GM19043 (cell line): ENCODE measurements around the gene AGPAT1.
"Not testable (repeated sequence)": the region's sequence is repeated elsewhere in the genome, so short reads cannot be mapped to it uniquely, and the experiment has no call there.

Experiments used
- ATAC-seq: cut with Tn5 transposase; IDR thresholded peaks from one replicate; pipeline ENCODE4 v1.9.1; 2021; ENCODE audit warnings: low read depth; ENCODE audit not compliant: unreplicated experiment

AGPAT1 gene, protein sequence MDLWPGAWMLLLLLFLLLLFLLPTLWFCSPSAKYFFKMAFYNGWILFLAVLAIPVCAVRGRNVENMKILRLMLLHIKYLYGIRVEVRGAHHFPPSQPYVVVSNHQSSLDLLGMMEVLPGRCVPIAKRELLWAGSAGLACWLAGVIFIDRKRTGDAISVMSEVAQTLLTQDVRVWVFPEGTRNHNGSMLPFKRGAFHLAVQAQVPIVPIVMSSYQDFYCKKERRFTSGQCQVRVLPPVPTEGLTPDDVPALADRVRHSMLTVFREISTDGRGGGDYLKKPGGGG

DNA sequence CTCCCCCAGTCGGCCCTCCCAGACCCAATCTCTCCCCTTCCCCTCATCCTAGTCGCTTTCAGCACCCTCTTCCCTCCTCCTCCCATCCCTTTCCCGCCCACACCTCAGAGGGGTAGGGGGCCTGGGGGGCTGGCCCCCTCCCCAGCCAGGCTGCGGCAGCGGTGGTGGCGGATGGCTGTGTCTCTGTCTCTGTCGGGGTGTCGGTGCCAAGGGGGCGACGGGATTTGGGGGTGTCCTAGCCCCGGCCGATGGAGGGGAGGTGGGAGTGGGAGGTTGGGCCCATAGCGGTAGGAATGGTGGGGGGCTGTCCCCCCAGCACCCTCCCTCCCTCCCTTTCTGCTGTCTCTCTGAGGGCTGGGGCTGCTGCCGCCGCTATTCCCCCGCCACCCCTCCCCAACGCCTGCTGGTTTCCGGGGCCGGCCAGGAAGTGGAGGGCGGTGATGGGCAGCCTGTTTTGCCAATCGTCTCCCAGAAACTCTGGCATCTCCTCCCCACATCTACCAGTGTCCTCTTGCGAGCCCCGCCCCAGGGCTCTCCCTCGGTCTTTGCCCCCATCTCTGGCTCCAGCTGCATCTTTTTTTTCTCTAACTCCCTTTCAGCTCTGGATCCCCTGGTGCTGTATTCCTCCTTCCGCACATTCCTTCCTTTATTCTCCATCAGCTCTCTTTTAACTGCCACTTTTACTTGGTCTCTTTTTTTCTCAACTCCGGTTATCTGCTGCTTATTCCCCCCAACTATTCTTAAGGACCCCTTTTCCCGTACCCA, at the start of gene AGPAT1:
Gene AGPAT1, minus strand, starts transcription at position 374 of the 765 bp plus-strand sequence. CDS start 4,588 bp downstream, outside the sequence.
- ATAC-seq, result peak; percentile 31

DNA sequence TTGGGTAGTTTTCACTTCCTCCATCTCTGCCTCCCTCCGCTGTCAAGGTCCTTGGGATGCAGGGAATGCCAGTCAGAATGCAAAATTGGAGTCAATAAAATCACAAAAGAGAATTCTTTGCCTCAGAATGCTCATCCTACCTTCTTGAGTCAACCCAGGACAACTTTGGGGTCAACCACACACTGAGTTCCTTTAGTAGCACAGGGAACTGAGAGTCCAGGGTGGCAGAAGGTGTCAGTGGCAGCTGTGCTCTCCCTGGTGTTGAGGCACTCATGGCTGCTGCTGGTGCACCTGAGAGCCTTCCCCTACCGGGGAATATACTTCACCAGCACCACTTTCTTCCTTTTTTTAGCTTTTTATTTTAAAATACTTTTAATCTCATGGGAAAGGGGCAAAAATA, 48.8 kb upstream of the AGPAT1 start:
- ATAC-seq, result no peak

DNA sequence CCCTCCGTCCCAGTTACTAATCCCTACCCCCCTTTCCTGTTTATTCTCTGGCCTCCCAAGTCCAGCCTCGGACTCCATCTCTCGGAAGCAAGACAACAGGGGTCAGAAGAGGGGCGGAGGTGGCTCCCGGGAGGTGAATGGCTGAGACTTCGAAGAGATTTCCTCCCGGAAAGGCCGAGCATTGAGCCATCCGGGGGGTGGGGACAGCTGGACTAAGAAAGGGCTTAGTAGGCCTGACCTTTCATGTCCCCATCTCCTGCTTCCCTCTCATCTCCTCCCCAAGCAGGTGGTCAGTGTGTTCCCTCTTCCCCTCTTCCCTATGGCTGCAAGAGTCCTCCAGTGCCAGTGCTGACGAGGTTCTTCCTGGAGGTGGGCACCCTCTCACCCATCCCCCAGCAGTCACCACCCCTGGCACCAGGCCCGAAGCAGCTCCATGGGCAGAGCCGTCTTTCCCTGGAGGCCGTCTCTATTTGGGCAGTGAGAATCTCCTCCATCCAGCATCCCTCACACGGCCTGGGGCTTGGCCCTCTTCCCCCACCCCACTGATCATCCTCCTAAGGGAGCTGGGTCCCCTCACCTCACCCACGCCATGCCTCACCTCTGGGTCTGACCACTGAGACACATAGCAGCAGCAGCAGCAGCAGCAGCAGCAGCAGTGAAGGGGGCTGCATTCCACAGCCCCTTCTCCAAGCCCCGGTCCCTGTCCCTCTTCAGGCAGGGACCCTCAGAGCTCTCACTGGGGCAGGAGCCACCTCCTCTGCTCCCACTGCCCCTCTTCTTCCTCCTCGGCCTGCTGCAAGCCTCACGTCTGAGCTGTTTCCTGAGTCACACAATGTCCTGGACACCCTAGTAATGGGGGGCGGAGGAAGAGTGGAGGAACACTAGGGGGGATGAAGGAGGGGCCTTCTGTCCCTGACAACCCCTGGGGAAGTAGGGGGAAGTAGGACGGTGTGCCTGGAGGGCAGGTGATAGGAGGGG, 47.7 kb upstream of the AGPAT1 start, which contains the start of gene NOTCH4:
Gene NOTCH4, minus strand, starts transcription at position 810 of the 978 bp plus-strand sequence. Its CDS starts 139 bp downstream, at position 671.
- ATAC-seq, result no peak

DNA sequence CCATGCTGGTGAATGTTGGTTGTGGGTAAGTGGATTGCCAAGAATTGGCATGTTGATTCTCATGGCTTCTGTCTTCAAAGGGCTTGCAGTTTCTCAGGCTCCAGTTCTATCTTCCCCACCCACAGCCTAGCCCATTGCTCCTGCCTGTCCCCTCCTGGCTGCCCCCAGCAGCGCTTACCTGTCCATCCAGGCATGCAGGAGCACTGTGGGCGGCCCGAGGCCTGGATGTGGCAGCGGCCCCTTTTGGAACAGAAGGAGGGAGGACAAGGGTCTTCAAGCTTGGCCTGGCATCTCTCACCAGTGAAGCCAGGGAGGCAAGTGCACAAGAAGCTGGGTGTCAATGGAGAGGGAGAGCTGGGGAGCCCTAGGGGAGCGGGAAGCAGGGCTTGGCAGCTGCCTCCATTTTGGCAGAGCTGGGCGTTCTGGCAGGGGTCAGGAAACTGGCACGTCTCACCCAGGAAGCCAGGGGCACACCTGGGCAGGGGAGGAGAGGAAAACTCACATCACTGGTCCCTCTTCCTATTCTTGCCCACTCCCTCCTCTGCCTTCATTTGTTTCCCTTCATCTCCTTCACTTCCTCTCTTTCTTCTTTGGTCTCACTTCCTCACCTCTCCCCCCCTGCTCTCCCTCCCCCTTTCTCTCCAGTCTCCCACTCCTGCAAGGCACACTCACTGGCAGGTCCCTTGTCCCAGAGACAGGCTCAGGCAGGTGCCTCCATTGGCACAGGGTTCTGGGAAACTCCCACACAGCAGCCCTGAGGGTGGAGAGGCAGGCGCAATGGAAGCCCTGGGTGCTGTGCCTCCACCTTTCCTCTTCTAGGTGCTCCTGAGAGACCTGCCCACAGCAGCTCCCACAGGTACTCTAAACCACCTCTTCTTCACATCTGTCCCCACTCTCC, 46.7 kb upstream of the AGPAT1 start:
- no peak for ATAC-seq

DNA sequence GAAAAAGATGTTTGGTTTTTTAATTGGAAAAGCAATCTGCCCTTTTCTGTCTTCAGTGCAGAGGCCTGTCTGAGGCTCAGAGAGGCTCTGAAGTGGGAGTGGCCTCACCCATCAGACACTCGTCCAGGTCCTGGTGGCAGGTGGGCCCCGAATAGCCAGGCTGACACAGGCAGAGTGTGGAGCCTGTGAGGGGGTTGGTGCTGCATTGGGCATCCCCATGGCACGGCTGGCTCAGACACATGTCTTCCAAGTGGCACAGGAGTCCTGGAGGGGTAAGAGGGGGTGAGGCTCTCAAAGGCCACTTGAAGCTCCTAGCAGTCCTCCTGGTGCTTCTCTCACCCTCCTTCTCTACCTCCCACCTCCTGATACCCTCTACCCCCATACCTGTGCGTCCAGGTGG, 44.1 kb upstream of the AGPAT1 start:
- no peak for ATAC-seq

DNA sequence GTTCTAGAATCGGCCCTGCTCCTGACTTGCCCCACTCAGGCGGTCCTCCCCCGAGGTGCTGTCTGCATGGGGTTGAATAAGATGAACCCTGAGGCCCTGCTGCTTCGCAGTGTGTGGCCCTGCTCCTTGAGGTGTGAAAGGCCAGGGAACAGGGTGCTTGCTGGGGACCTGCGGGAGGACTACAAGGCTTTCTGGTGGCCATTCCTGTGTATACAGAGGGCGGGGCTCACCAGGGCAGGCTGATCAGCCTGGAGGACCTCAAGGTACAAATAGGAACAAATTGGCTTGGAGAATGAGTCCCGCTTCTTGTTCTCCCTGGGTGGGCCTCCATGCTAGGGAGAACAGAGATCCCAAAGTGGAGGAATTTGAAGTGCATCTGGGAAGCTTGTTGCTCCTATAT, 42.3 kb upstream of the AGPAT1 start:
- ATAC-seq, result no peak

DNA sequence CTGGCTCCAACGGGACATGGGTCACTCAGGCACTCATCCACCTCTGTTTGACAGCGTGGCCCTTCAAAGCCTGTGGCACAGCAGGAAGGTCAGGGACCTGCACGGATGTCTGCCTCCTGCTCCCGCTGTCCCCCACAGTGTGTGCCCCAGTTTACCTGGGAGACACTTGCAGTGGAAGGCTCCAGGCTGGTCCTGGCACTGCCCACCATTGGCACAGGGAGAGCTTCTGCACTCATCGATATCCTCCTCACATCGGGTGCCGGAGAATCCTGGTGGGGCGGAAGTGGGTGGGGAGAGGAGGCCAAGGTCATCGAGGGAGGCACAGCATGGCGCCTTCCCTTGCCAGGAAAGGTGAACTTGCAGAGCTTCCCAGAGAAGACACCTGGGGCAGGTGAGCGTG, 41.1 kb upstream of the AGPAT1 start:
- ATAC-seq, result no peak

DNA sequence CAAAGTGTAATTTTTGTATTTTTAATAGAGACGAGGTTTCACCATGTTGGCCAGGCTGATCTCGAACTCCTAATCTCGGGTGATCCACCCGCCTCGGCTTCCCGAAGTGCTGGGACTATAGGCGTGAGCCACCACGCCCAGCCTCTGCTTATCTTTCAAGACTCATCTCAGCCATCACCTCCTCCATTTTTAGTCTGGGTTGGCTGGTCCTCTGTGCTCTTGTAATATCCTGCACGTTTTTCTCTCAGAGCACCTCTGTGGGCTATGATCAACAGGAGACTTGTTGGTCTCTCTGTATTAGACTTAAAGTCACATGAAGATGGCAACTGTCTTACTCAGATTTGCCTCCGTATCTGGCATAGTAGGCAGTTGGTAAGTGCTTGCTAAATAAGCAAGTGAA, 40.4 kb upstream of the AGPAT1 start:
- ATAC-seq, result no peak

DNA sequence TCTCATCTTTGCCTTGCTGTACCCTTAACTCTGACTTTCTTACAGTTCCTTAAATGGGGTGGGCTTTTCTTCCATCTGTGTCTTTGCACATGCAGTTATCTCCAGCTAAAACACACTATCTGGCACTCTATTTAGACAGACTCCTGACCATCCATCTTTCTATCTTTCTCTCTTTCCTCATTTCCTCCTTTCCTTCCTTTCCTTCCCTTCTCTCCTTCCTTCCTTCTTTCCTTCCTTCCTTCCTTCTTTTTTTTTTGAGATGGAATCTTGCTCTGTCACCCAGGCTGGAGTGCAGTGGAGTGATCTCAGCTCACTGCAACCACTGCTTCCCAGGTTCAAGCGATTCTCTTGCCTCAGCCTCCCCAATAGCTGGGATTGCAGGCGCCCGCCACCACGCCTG, 39.7 kb upstream of the AGPAT1 start:
- no peak for ATAC-seq

DNA sequence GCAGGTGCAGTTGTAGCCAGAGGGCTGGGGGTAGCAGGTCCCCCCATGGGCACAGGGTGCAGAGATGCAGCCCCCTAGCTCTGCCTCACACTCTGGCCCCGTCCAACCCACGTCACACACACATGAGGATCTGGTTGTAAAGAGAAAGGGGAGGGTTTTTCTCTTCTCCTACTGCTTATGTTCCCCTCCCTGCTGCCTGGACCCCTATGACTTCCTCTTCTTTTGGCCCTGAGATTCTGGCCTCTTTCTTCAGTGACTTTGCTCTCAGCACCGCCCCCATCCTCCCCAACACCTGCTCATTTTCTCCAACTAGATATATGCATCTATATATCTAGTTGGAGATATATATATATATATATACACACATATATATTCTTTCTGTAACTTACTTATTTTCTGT, 38.2 kb upstream of the AGPAT1 start:
- ATAC-seq, result no peak

DNA sequence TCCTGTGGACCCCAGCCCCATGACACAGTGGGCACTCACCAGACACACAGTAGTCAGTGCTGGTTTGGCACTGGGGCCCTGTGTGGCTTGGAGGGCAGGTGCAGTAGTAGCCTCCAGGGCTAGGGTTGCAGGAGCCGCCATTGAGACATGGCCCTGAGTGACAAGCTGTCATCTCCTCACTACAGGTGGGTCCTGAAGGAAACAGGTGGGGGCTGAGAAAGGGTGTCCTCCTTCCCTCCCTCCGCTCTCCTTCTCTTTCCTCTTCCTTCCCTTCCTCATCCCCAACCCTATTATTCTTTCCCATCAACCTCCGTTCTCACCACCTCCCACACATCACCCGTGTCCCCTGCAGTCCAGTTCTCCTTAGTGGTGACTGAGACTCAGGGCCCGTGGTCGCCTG, 37.8 kb upstream of the AGPAT1 start:
- ATAC-seq, result no peak

DNA sequence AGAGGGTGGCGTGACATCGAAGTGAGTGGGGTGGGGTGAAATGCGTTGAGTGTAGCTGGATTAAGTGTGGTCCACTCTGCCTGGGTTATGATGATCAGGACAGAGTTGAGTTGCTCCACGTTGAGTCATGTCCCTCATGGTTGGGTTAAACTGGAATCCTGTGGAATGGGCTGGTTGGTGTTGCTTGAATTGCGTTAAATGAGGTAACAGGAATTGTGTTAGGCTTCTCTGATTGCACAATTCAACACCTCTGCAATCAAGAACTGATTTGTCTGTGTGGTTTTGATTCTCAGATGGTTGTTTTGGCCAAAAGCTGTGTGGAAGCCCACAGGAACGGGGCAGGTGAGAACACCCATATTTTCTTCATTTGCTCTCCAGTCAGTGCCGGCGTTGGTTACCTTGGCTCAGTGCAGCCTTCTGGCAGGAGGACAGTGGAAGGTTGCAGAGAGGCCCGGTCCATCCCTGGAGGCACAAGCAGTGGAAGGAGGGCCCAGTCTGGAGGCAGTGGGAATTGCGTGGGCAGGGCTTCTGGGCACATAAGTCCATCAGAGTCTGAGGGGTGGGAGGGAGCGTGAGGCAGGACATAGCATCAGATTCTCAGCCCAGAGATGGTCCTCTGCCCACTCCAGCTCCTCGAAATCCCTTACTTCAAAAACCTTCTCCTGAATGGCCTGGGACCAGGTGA, 36.3 kb upstream of the AGPAT1 start:
- ATAC-seq, result no peak

DNA sequence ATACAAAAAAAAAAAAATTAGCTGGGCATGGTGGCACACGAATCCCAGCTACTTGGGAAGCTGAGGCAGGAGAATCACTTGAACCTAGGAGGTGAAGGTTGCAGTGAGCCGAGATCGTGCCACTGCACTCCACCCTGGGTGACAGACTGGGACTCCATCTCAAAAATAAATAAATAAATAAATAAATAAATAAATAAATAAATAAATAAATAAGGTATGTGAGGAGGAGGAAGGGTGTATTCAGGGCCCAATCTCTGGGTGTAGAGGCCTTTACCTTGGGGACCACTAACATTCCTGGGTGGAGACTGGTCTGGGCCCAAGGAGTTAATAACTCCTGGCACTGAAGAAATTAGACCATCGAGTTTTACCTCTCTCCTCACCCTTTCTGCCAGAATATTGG, 35.5 kb upstream of the AGPAT1 start:
- ATAC-seq, result not testable (repeated sequence)

DNA sequence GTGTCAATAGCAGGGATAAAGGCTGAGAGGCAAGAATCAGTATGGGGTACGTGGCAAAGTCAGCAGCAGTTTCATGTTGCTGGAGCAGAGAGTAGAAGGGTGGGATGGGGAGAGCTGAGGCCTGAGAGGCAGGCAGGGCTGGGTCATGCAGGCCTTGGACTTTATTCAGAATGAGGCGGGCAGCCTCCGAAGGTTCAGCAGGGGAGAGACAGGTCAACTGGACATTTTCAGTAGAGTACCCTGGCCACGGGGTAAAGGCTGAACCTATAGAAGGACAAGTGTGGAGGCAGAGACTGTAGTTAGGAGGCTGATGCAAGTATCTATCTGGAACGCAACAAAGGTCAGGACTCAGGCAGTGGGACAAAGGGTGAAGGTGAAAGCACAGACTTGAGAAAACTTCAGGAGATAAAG, 34.3 kb upstream of the AGPAT1 start:
- no peak for ATAC-seq

DNA sequence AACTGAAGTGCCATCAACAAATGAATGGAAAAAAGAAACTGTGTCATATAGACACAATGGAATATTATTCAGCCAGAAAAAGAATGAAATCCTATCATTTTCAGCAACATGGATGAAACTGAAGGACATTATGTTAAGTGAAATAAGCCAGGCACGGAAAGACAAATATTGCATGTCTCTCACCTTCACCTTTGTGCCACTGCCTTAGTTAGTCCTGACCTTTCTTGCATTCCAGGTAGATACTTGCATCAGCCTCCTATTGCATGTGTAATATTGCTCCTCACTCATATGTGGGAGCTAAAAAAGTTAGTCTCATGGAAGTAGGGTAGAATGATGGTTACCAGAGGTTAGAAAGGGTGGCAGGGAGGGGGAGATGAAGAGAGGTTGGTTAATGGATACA, 33.1 kb upstream of the AGPAT1 start:
- no peak for ATAC-seq

DNA sequence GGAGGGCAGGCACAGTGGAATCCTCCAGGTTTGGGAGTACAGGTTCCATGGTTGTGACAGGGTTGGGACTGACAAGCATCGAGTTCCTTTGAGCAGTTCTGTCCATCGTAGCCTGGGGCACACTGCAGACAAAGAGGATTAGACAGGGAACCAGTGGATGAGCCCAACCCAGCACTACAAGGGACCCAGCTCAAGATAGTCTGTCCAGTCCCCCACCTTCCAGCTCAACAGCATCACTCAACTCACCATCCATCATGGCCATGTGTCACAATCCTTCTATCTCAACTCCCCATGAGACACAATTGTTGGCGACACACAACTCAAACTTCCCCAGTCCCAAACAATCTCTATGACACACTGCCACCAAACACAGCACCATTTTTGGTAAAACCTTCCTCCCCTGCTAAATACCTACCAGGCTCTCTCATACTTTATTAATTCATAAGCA, 28.4 kb upstream of the AGPAT1 start:
- ATAC-seq, result no peak

DNA sequence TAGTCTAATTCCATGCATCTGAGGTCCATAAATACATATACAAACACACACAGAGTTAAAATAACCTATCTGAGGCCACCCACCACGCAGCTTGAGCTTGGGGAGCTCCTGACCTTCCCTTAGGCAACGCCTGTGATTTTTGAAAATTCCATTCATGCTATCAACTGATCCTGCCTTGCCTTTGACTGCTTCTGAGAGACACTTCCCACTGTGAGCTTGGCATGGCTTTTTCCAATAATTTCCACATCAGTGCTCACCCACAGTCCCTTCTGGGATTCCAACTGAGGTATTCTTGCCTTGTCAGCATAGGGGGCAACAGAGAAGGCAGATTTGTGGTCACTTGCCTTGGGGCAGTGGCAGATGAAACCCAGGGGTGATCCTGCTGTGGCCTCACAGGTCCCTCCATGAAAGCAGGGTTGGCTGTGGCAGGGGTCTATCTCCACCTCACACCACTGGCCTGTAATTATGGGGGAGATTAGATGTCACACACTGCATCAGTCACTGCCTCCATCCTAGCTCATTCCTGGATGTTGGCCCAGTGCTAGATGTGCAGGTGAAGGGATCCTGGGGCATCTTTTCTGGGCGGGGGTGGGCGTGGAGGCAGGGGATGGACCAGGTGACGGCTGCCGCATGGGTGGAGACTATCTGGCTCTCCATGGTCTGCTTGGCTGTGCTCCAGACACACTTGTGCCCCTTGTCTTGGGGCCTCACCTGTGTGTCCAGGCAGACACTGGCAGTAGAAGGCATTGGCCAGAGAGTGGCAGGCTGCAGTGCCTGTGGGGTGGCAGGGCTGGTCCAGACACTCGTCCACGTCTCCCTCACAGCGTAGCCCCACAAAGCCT, 27.8 kb upstream of the AGPAT1 start:
- ATAC-seq, result no peak

DNA sequence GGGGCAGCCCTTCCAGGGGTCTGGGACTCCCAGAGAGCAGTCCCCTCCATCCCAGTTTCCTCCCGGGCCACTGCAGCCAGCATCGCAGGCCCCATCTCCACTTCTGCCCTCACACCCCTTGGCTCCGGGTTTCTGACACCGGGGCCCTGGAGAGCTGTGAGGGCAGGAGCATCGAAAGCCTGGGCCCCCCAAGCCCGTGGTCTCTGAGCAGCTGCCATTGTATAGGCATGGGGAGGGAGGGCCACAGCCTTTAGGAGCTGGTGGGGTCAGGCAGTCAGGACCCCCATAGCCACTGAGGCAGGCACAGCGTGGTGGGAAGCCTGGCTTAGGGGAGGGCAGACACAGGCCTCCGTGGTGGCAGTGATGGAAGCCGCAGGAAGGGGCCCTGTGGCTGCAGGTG, 26.3 kb upstream of the AGPAT1 start:
- no peak for ATAC-seq
